H1 (cell line): ENCODE results near the gene TBX2. TPM values are rescaled to one million over a fixed set of nuclear protein-coding genes. Genes with fewer than 3 reads are reported as not detected.

ENCODE experiments used
- ASH2L ChIP-seq: fragments of 200-600, 300-600 bp; sonication (generic); IDR thresholded peaks from one replicate; pipeline ENCODE4 v1.7.1; 2017; ENCODE audit warnings: low read length
- CEBPB ChIP-seq: IDR thresholded peaks from 2 replicates; pipeline ENCODE4 v1.6.1; 2012; ENCODE audit warnings: low read depth, low read length
- CHD1 ChIP-seq: IDR thresholded peaks from 2 replicates; pipeline ENCODE4 v1.6.1; 2012; ENCODE audit warnings: low read depth, low read length, improper control_type of control experiment
- CREB1 ChIP-seq: IDR thresholded peaks from 2 replicates; pipeline ENCODE4 v1.6.1; 2012; ENCODE audit warnings: inconsistent platforms
- CTBP2 ChIP-seq: IDR thresholded peaks from 2 replicates; pipeline ENCODE4 v1.7.0; 2011; ENCODE audit warnings: borderline replicate concordance, mild to moderate bottlenecking, moderate library complexity, mixed read lengths, low read length; ENCODE audit not compliant: insufficient read depth, insufficient read length
- EGR1 ChIP-seq: IDR thresholded peaks from 2 replicates; pipeline ENCODE4 v1.6.1; 2011; ENCODE audit warnings: low read depth, low read length, borderline replicate concordance
- EP300 ChIP-seq, 2 experiments: IDR thresholded peaks; 1 replicate in 1 of 2; 2 replicates in 1 of 2; pipeline ENCODE4 v1.6.1; 2011 to 2012; ENCODE audit warnings: low read depth in 2 of 2, low read length in 2 of 2, mild to moderate bottlenecking in 2 of 2, borderline replicate concordance in 1 of 2, inconsistent platforms in 1 of 2, moderate library complexity in 1 of 2
- EZH2 ChIP-seq: fragments of 200-600 bp; sonication (generic); IDR thresholded peaks from 2 replicates; pipeline ENCODE4 v1.7.1; 2012; ENCODE audit warnings: low read depth, mild to moderate bottlenecking, moderate library complexity, low read length, inconsistent platforms; ENCODE audit not compliant: severe bottlenecking
- HDAC6 ChIP-seq: IDR thresholded peaks from one replicate; pipeline ENCODE4 v1.7.1; 2012; ENCODE audit warnings: low read depth, mild to moderate bottlenecking, inconsistent platforms, low read length, moderate library complexity
- KDM5A ChIP-seq: fragments of 200-600 bp; IDR thresholded peaks from 2 replicates; pipeline ENCODE4 v1.7.1; 2012; ENCODE audit warnings: mild to moderate bottlenecking, low read length, inconsistent platforms, mixed read lengths
- RAD21 ChIP-seq, 2 experiments: IDR thresholded peaks in 1 of 2; conservative IDR thresholded peaks in 1 of 2; 2 replicates each; pipeline ENCODE4 v1.6.1; 2011; ENCODE audit warnings: low read depth in 2 of 2, low read length in 2 of 2, improper control_type of control experiment in 1 of 2, inconsistent platforms in 1 of 2, mild to moderate bottlenecking in 1 of 2, moderate library complexity in 1 of 2
- RNF2 ChIP-seq: fragments of 200-900, 300-1000 bp; sonication (generic); IDR thresholded peaks from 2 replicates; pipeline ENCODE4 v1.7.1; 2016; ENCODE audit warnings: borderline replicate concordance, low read depth, mild to moderate bottlenecking, antibody characterized with exemption, low read length; ENCODE audit not compliant: poor library complexity, severe bottlenecking; ENCODE audit errors: missing control alignments
- RXRA ChIP-seq: IDR thresholded peaks from 2 replicates; pipeline ENCODE4 v1.6.1; 2011; ENCODE audit warnings: low read depth, mild to moderate bottlenecking, low read length, moderate library complexity; ENCODE audit not compliant: insufficient read depth
- SAP30 ChIP-seq: fragments of 300-600 bp; sonication (generic); IDR thresholded peaks from 2 replicates; pipeline ENCODE4 v1.7.1; 2012; ENCODE audit warnings: low read length, moderate library complexity, mild to moderate bottlenecking, inconsistent platforms; ENCODE audit not compliant: insufficient read depth, insufficient replicate concordance
- SP1 ChIP-seq: IDR thresholded peaks from 2 replicates; pipeline ENCODE4 v1.6.1; 2011; ENCODE audit warnings: low read depth, low read length
- SP2 ChIP-seq: IDR thresholded peaks from 2 replicates; pipeline ENCODE4 v1.6.1; 2012; ENCODE audit warnings: mild to moderate bottlenecking, low read length, inconsistent platforms
- TBP ChIP-seq: IDR thresholded peaks from 2 replicates; pipeline ENCODE4 v1.6.1; 2011; ENCODE audit warnings: low read depth, low read length, improper control_type of control experiment
- polyA plus RNA-seq, 7 experiments: library from polyadenylated mRNA; depleted of rRNA in 3 of 7; stranded (reverse) in 5 of 7; unstranded in 2 of 7; fragments of >200 nt in 5 of 7; fragments of 200-250 nt in 2 of 7; gene quantifications; 1 replicate in 5 of 7; 2 replicates in 1 of 7; 4 replicates in 1 of 7; pipeline versions ENCODE4 v1.2.1 to v1.2.3, GENCODE V29; 2011 to 2013; ENCODE audit warnings: missing spikeins in 2 of 7, mixed read lengths in 2 of 7
- total RNA-seq: library from RNA; stranded (reverse); fragmentation: NEBNext Ultra II Directional; extraction: Animal tissue kit (Norgen Biotek cat#: 25700); gene quantifications from 2 replicates; pipeline ENCODE4 v1.2.1, GENCODE V29; 2021
- TF ChIP-seq, protein P1 (sequence below), 3 experiments: IDR thresholded peaks; 1 replicate in 2 of 3; 2 replicates in 1 of 3; pipeline versions ENCODE4 v1.5.1 to v1.6.1; 2011; ENCODE audit warnings: low read length in 3 of 3, mild to moderate bottlenecking in 3 of 3, inconsistent platforms in 2 of 3, low read depth in 1 of 3, moderate library complexity in 1 of 3; ENCODE audit not compliant: insufficient read depth in 1 of 3; ENCODE audit errors: control extremely low read depth in 1 of 3
- TF ChIP-seq, protein P2 (sequence below): IDR thresholded peaks from 2 replicates; pipeline ENCODE4 v1.6.1; 2012; ENCODE audit warnings: inconsistent platforms
- TF ChIP-seq, protein P3 (sequence below): IDR thresholded peaks from 2 replicates; pipeline ENCODE4 v1.6.1; 2011; ENCODE audit warnings: low read depth, mild to moderate bottlenecking, low read length; ENCODE audit not compliant: insufficient read depth

TBX2 gene
- total and polyA plus RNA-seq, 2 of the 8 experiments (the other 6 are each of a cell fraction or from before 2014, with no cell fraction given): not detected

DNA sequence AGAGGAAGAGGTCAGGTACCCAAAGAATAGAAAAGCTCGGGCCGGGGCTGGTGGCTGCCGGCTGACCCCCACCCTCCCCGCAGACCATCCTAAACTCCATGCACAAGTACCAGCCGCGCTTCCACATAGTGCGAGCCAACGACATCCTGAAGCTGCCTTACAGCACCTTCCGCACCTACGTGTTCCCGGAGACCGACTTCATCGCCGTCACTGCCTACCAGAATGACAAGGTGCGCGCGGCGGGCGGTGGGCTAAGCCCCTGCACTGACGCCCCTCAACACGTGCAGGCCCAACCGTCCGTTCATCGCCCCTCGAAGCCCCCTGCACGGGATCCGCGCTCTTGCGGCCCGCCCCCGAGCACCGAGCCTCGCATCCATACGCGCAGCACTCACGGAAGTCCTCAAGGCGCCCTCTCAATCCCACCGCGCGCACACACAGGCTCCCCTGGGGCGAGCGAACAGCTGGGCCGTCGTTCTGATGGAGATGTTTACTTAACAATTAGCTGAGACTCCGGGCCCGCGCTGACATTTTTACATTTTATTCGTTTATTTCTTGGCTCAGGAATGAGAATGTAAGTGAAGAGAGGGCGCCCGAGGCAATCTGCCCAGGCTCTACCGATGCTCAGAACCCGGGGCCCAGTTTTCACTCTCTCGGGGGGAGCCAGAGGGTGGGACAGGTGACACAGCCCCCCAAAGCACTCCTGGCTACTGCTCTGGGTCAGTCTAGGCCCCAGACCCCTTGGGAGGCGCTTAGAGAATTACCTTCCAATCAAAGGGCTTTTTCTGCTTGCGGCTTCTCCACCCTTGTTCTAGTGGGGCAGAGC is 3.5 kb downstream of the TBX2 start (continued):
- TF ChIP-seq, protein P1, sequence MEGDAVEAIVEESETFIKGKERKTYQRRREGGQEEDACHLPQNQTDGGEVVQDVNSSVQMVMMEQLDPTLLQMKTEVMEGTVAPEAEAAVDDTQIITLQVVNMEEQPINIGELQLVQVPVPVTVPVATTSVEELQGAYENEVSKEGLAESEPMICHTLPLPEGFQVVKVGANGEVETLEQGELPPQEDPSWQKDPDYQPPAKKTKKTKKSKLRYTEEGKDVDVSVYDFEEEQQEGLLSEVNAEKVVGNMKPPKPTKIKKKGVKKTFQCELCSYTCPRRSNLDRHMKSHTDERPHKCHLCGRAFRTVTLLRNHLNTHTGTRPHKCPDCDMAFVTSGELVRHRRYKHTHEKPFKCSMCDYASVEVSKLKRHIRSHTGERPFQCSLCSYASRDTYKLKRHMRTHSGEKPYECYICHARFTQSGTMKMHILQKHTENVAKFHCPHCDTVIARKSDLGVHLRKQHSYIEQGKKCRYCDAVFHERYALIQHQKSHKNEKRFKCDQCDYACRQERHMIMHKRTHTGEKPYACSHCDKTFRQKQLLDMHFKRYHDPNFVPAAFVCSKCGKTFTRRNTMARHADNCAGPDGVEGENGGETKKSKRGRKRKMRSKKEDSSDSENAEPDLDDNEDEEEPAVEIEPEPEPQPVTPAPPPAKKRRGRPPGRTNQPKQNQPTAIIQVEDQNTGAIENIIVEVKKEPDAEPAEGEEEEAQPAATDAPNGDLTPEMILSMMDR (IDR thresholded peaks at IDR 0.05; ENCODE audit: control extremely low read depth in 1 of 3, insufficient read depth in 1 of 3, low read depth in 1 of 3, low read length in 3 of 3): no peak
- no peak for TF ChIP-seq EGR1
- TF ChIP-seq CHD1: no peak
- TF ChIP-seq KDM5A: no peak
- TF ChIP-seq SP2: no peak
- TF ChIP-seq CREB1: peak; percentile 32
- TF ChIP-seq HDAC6: no peak
- TF ChIP-seq EZH2: peak; percentile 19
- no peak for TF ChIP-seq RXRA
- TF ChIP-seq ASH2L: no peak
- no peak for TF ChIP-seq SAP30
- TF ChIP-seq, protein P2, sequence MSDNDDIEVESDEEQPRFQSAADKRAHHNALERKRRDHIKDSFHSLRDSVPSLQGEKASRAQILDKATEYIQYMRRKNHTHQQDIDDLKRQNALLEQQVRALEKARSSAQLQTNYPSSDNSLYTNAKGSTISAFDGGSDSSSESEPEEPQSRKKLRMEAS: peak; percentile 72
- peak; percentile 68 for TF ChIP-seq CTBP2
- TF ChIP-seq CEBPB: no peak
- TF ChIP-seq TBP: no peak
- TF ChIP-seq RAD21 (IDR thresholded peaks at IDR 0.05 in 1 of 2, conservative IDR thresholded peaks at IDR 0.05 in 1 of 2; ENCODE audit: low read depth in 2 of 2, low read length in 2 of 2): no peak
- TF ChIP-seq EP300 (IDR thresholded peaks at IDR 0.05; ENCODE audit: borderline replicate concordance in 1 of 2, low read depth in 2 of 2, low read length in 2 of 2): no peak
- TF ChIP-seq SP1: no peak
- TF ChIP-seq, protein P3, sequence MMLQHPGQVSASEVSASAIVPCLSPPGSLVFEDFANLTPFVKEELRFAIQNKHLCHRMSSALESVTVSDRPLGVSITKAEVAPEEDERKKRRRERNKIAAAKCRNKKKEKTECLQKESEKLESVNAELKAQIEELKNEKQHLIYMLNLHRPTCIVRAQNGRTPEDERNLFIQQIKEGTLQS: no peak
- peak; percentile 71 for TF ChIP-seq RNF2
